ENCODE data around the gene FAAH.

DNA sequence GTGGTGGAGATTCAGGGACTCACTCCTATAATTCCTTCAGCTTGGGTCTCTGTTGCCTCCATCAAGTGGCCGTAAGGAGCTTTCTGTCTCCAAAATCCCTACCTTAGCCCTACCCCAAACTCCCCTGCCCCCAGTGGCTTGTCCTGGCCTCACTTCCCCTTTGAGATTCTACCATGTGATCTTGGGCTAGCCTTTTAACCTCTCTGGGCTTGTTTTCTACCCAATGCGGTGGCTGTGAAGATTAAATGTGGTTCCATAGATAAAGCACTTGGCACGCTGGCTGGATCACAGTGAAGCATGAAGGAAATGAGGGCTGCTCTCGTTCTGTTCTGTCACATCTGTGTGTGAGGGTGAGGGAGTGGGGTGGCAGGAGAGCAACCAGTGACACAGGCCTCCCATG lies 43.6 kb downstream of the FAAH start:
- TF ChIP-seq POLR2A (IDR thresholded peaks at IDR 0.05) (no peak), CTCF (IDR thresholded peaks at IDR 0.05) (no peak), POLR2AphosphoS5 (IDR thresholded peaks at IDR 0.05) (no peak), EP300 (IDR thresholded peaks at IDR 0.05) (no peak)
